ENCODE results near the gene GALNT14.

The GALNT14 gene

DNA sequence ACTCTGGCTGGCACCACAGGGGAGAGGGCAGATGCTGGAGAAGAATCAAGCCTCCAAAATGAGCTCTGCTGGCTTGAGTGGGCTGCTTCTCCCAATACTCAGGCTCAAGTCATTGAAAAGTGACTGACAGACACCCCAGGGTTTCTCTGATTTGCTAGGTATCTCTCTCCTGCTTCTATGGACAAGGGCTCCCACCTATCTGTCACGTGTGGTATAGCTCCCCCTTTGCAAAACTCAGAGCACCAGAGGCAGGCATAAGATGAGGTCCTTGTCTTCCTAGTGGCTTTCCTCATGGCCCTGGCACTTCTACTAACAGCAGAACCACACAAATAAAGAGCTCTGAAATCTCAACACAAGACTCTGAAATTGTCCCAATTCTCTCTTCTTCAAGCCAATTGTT lies 105.2 kb downstream of the GALNT14 start:
- Mint-ChIP-seq H3K27me3 (peaks cover 3% of the 10 kb centered on the region), H3K4me3 (no peak overlapping the region), H3K36me3 (no peaks in the 10 kb centered on the region), H3K27ac (no peak overlapping the region), H3K9me3 (ENCODE audit: low read depth) (peaks cover 18% of the 10 kb centered on the region), H3K4me1 (ENCODE audit: low read depth) (no peaks in the 10 kb centered on the region)

DNA sequence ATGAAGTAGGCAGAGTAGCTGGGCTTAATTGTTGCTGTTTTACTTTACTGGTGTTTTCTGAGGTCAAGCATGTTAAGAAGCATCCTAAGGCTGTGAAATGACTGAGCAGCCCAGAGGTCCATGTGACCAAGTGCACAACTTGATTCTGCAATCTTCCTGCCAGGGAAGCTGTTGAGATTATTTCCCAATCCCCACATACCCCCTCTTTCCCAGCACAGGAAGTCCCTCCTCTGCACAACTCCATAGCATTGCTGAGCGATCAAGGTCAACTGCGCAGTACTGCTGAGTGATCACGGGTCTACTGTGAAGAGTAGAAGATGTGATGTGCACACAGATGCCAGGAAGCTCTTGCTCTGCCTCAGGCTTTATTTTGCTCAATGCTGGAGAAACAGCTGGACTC lies 105.8 kb downstream of the GALNT14 start:
- Mint-ChIP-seq H3K27me3 (peaks cover 3% of the 10 kb centered on the region), H3K4me3 (no peak overlapping the region), H3K27ac (no peak overlapping the region), H3K36me3 (no peaks in the 10 kb centered on the region), H3K9me3 (ENCODE audit: low read depth) (peaks cover 16% of the 10 kb centered on the region), H3K4me1 (ENCODE audit: low read depth) (no peaks in the 10 kb centered on the region)

DNA sequence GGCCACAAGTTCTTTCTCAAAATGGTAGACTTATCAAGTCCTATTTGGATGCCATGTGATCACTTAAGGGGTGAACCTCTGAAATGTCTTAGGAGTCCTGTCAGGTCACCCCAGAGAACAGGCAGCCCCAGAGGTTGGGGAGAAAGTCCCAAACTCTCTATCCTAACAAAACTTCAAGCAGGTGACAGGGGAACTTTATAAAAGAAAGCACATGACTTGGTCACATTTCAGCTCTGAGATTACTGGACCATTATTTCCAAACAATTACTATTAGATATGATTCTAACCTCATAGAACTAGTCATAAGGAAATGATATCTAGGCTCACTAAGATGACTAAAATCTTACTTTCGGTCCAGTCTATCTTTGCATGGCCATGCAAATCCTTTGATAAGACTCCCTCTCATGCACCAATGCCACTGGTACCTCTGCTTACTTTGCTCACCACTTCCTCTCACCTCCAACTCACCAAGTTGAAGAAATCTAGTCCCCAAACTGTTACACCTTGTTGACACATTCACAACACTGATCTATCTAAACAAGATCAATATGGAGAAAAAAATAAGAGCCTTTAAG lies 107.0 kb downstream of the GALNT14 start:
- Mint-ChIP-seq H3K4me1 (ENCODE audit: low read depth) (no peaks in the 10 kb centered on the region), H3K4me3 (no peak overlapping the region), H3K36me3 (no peaks in the 10 kb centered on the region), H3K9me3 (ENCODE audit: low read depth) (peaks cover 4% of the 10 kb centered on the region), H3K27ac (no peak overlapping the region), H3K27me3 (peaks cover 3% of the 10 kb centered on the region)

DNA sequence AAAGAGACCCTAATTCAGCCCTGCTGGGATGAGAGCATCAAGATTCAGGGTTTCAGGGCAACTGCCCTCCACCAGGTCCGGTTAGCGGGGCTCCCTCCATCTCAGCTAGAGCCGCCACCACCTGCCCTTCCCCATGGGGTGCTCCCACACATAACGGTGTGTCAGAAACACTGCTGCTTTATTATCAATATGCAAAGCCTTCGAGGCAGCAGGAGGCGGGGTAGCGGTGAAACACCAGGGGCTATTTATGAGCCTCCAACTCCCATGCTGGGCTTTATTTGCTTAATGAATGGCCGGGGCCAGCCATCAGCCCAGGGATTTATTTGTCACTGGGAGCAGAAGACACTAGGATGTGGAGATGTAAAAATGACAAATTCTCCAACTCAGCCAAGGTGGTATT lies 109.8 kb downstream of the GALNT14 start:
- H3K4me3 Mint-ChIP-seq = no peak overlapping the region
- no peak overlapping the region for H3K27ac Mint-ChIP-seq

DNA sequence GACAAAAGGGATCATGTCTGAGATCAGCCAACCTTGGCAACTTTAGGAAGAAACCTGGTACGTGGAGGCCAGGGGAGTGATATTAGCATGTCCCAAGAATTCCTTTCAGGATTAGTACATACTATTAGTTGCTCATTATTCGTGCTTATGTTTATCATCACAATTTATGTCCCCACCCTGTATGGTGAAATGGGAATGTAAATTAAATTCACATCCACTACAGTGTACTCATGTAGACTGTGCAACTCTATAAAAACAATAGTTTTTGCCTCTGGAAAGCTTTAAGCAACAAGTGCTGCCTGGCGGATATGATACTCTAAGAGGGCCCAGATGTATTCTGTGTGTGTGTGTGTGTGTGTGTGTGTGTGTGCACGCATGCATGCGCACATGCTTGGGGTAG lies 110.7 kb downstream of the GALNT14 start:
- H3K36me3 Mint-ChIP-seq = no peaks in the 10 kb centered on the region
- H3K27me3 Mint-ChIP-seq = peaks cover 2% of the 10 kb centered on the region
- no peaks in the 10 kb centered on the region for H3K4me1 Mint-ChIP-seq (ENCODE audit: low read depth)
- H3K4me3 Mint-ChIP-seq = no peak overlapping the region
- H3K9me3 Mint-ChIP-seq (ENCODE audit: low read depth) = no peaks in the 10 kb centered on the region
- H3K27ac Mint-ChIP-seq = no peak overlapping the region

More for the DNA sequence above, 109.8 kb downstream of the GALNT14 start:
- Mint-ChIP-seq H3K9me3 (ENCODE audit: low read depth) (no peaks in the 10 kb centered on the region), H3K27me3 (peaks cover 2% of the 10 kb centered on the region), H3K4me1 (ENCODE audit: low read depth) (no peaks in the 10 kb centered on the region), H3K36me3 (no peaks in the 10 kb centered on the region)

DNA sequence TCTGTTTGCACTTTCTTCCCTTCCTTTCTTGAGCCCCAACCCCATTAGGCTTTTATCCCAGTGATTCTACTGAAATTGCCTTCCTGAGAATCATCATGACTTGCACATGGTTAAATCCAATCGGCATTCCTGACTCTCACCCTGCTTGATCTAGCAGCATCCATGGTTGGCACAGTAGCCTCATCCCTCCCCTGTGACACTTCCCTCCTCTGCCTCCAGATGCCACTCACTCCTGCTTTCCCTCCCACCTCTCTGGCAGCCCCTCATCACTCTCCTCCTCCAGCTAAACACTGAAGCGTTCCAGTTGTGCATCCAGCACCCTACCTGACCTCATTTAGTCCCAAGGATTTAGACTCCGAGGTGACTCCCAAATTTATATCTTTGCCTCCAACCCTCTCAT lies 114.7 kb downstream of the GALNT14 start:
- Mint-ChIP-seq H3K27me3 (no peaks in the 10 kb centered on the region), H3K27ac (no peak overlapping the region), H3K9me3 (ENCODE audit: low read depth) (no peaks in the 10 kb centered on the region), H3K4me1 (ENCODE audit: low read depth) (no peaks in the 10 kb centered on the region), H3K36me3 (no peaks in the 10 kb centered on the region), H3K4me3 (no peak overlapping the region)

DNA sequence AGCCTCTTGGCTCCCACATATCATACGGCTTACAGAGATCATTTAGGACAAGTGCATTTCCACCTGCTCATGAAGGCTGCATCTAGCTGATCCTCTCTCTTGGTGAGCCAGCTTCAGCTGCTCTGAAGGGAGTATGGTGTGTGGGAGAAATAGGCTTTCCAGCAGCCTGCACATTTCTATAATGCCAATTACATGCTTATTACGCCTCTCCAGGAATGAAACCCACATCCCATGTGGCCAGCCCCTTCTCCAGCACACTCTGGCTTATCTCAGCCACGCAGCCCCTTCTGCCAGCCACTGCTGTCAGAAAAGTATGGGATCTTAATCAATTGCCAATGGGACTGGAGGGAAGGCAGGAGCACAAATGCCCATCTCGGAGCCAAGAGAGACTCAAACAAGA lies 117.5 kb downstream of the GALNT14 start:
- Mint-ChIP-seq H3K9me3 (ENCODE audit: low read depth) (no peaks in the 10 kb centered on the region), H3K4me1 (ENCODE audit: low read depth) (no peaks in the 10 kb centered on the region), H3K27me3 (no peaks in the 10 kb centered on the region), H3K36me3 (no peaks in the 10 kb centered on the region), H3K4me3 (no peak overlapping the region), H3K27ac (no peak overlapping the region)

DNA sequence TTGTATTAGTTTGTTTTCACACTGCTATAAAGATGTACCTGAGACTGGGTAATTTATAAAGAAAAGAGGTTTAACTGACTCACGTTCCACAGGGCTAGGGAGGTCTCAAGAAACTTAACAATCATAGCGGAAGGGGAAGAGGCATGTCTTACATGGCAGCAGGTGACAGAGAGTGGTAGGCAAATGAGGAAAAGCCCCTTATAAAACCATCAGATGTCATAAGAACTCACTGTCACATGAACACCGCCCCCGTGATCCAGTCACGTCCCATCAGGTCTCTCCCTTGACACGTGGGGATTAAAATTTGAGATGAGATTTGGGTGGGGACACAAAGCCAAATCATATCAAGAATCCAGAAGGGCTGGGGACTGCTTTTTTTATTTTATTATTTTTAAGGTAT lies 120.0 kb downstream of the GALNT14 start:
- Mint-ChIP-seq H3K4me1 (ENCODE audit: low read depth) (no peaks in the 10 kb centered on the region), H3K9me3 (ENCODE audit: low read depth) (no peaks in the 10 kb centered on the region), H3K27ac (no peak overlapping the region), H3K4me3 (no peak overlapping the region), H3K27me3 (no peaks in the 10 kb centered on the region), H3K36me3 (no peaks in the 10 kb centered on the region)

DNA sequence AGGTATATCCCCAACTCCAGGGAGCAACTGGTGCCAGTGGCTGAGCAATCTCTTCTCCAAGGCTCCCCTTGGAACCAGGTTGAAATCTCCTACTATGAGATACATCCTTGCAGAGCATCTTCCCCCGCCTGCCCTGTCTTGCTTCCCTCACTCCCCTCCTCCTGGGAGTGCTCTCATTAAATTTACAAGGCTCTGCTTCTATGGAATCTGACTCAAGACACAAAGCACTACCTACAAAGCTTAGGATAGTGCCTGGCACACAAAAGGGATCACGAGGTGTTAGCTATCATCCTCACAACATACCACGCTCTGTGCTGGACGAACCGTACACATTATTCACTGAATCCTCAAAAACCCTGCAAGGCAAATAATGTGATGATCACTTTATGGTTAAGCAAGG lies 121.6 kb downstream of the GALNT14 start:
- Mint-ChIP-seq H3K27ac (no peak overlapping the region), H3K4me3 (no peak overlapping the region), H3K27me3 (no peaks in the 10 kb centered on the region), H3K9me3 (ENCODE audit: low read depth) (no peaks in the 10 kb centered on the region), H3K4me1 (ENCODE audit: low read depth) (no peaks in the 10 kb centered on the region), H3K36me3 (no peaks in the 10 kb centered on the region)

DNA sequence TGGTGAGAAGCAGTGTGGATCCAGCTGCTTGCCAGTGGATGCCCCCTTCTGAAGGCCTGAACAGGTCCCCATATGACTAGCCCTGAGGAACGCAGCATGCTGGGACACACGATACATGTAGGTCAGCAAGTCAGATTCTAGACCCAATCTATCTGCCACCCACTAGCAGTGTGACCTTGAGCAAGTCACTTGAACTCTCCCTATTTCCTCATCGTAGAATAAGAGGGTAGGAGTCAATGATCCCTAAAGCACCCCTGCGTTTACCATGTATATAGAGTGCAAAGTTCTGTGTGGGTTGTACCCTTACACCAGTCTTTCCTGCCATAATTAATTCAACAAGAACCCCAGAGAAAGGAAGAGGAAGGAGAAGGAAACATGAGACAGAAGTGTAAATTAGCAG lies 123.7 kb downstream of the GALNT14 start:
- Mint-ChIP-seq H3K9me3 (ENCODE audit: low read depth) (no peaks in the 10 kb centered on the region), H3K27ac (no peak overlapping the region), H3K4me1 (ENCODE audit: low read depth) (no peaks in the 10 kb centered on the region), H3K27me3 (peaks cover 3% of the 10 kb centered on the region), H3K36me3 (no peaks in the 10 kb centered on the region), H3K4me3 (no peak overlapping the region)

DNA sequence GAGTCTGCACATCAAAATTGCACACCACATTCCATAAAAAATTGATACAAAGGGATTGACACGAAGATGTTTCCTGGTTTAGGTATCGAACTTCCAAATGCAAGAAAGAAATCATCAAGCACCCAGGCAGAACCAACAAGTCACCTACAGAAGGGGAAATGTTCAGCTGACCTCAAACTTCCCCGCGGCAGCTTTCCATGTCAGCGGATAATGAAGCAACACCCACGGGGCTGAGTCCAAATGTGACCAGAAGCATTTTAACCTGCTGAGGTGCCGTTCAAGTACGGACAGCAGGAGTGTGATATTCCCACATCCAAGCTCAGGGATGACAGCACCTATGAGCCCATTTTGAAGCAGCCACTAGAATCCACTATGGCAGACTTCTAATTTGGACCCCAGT lies 124.9 kb downstream of the GALNT14 start:
- Mint-ChIP-seq H3K27me3 (peaks cover 6% of the 10 kb centered on the region), H3K36me3 (no peaks in the 10 kb centered on the region), H3K27ac (no peak overlapping the region), H3K4me3 (no peak overlapping the region), H3K9me3 (ENCODE audit: low read depth) (no peaks in the 10 kb centered on the region), H3K4me1 (ENCODE audit: low read depth) (no peaks in the 10 kb centered on the region)

DNA sequence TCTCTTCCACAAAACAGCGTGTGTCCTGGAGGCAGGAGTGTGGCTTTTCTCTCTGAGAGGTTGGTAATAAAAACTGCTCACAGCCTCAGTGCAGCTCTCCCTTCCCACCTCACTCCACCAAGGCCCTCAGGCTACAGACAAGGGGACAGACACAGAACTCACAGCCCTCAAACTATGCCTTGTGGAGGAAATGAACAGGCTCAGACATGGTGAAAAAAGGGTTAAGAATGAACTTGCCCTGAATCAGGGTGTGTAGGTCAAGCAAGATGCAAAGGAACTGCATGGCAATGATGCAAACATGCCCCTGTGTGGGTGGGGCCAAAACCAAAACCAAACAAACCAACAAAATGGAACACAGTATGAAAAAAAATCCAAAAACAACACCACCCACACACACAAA lies 125.8 kb downstream of the GALNT14 start:
- H3K9me3 Mint-ChIP-seq (ENCODE audit: low read depth) = no peaks in the 10 kb centered on the region
- no peak overlapping the region for H3K4me3 Mint-ChIP-seq

DNA sequence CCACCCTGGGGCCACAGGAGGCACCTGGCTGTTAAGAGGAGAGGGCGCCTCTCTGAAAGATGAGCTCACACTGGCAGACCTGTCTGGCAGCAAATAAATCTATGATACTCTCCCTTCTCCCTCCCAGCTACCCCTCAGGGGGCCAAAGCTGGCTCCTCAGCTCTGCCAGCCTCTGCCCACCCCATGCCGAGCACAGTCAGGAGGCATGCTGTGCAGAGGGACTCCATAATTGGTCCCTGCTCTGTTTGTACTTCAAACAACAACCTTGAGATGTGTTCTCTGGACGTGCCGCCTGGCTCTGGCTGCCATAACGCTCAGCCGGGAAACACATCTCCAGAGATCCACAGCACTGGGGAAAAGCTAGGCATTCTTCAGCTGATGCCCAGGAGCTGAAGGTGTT lies 126.7 kb downstream of the GALNT14 start:
- Mint-ChIP-seq H3K4me1 (ENCODE audit: low read depth) (no peaks in the 10 kb centered on the region), H3K27ac (no peak overlapping the region), H3K9me3 (ENCODE audit: low read depth) (no peaks in the 10 kb centered on the region), H3K36me3 (no peaks in the 10 kb centered on the region), H3K4me3 (no peak overlapping the region), H3K27me3 (peaks cover 6% of the 10 kb centered on the region)

More for the DNA sequence above, 125.8 kb downstream of the GALNT14 start:
- peaks cover 6% of the 10 kb centered on the region for H3K27me3 Mint-ChIP-seq
- H3K4me1 Mint-ChIP-seq (ENCODE audit: low read depth) = no peaks in the 10 kb centered on the region
- no peak overlapping the region for H3K27ac Mint-ChIP-seq
- no peaks in the 10 kb centered on the region for H3K36me3 Mint-ChIP-seq

DNA sequence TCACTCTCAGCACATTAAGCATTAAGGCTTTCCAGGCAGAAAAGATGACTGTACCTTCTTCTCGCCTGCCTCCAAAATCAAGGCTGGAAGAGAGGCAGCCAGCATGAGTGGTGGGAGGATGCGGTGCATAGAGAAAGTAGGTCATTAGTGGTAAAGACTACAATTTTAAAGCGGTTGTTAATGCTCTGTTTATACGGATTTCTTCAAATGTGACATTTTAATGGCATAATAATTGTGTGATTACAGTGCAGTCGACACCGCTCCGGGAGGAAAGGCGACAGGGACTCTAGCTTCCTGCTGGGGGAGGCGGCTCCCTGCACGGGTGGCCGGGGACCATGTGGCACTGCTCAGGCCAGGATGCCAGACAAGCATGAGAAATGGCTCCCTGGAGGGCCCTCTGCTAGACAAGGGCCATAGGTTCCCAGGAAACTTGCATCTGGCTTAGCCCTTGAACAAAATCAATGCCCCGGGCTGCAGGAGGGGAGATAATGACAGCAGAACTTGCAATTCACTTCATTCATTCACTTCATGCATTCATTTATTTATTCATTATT lies 129.6 kb downstream of the GALNT14 start:
- H3K4me1 Mint-ChIP-seq (ENCODE audit: low read depth) = no peaks in the 10 kb centered on the region
- peaks cover 6% of the 10 kb centered on the region for H3K27me3 Mint-ChIP-seq
- no peak overlapping the region for H3K27ac Mint-ChIP-seq
- H3K36me3 Mint-ChIP-seq = no peaks in the 10 kb centered on the region
- no peaks in the 10 kb centered on the region for H3K9me3 Mint-ChIP-seq (ENCODE audit: low read depth)
- H3K4me3 Mint-ChIP-seq = no peak overlapping the region

DNA sequence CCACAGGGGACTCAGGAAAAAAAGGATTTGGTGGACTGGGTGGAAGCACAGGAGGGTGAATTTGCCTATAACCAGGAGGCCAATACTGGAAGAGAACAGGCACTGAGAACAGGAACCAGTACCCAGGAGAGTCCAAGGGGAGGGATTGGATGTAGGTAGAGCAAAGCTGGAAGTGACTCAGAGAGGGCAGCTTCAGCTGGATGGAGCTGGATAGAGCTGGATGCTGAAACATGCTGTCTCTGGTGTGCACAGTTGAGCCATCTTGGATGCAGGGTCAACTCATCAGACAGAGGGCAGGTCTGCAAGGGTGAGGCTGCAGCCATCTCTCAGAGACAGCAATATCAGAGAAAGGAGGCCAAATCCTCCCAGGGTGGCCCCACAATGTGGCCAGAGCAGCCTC lies 134.0 kb downstream of the GALNT14 start:
- Mint-ChIP-seq H3K4me1 (ENCODE audit: low read depth) (no peaks in the 10 kb centered on the region), H3K4me3 (no peak overlapping the region), H3K36me3 (no peaks in the 10 kb centered on the region), H3K27me3 (peaks cover 2% of the 10 kb centered on the region), H3K27ac (no peak overlapping the region), H3K9me3 (ENCODE audit: low read depth) (no peaks in the 10 kb centered on the region)

DNA sequence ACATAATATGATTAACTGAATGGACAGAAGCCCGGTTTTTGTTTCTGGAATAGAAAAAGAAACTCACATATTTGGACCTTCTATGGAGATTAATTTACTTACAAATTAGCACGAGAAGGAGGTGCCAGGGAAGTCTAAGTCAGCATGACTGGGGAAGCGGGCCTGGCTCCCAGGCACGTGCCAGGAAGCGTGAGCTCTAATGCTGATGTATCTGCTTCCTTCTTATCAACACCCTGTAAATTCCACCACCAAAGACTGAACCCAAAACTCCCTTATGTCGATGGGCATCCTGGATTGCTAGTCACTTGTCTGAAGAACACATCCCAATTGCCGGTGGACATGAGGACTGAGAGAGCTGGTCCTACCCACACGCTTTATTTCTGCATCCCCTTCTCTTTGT lies 134.5 kb downstream of the GALNT14 start:
- no peaks in the 10 kb centered on the region for H3K36me3 Mint-ChIP-seq
- H3K27ac Mint-ChIP-seq = no peak overlapping the region
- H3K4me1 Mint-ChIP-seq (ENCODE audit: low read depth) = no peaks in the 10 kb centered on the region
- no peaks in the 10 kb centered on the region for H3K9me3 Mint-ChIP-seq (ENCODE audit: low read depth)
- H3K27me3 Mint-ChIP-seq = peaks cover 1% of the 10 kb centered on the region
- H3K4me3 Mint-ChIP-seq = no peak overlapping the region
